ENCODE results near the gene C6orf47. TPM values are rescaled to one million over a fixed set of nuclear protein-coding genes. Genes with fewer than 3 reads are reported as not detected.
"Not testable (repeated sequence)": the region's sequence is repeated elsewhere in the genome, so short reads cannot be mapped to it uniquely, and the experiment has no call there.

C6orf47 gene, protein sequence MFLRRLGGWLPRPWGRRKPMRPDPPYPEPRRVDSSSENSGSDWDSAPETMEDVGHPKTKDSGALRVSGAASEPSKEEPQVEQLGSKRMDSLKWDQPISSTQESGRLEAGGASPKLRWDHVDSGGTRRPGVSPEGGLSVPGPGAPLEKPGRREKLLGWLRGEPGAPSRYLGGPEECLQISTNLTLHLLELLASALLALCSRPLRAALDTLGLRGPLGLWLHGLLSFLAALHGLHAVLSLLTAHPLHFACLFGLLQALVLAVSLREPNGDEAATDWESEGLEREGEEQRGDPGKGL
- total RNA-seq: 16.5 TPM
- long read RNA-seq, transcript C6orf47-202 (1 exons, 2,475 nt): major isoform, 109 of 110 reads
- long read RNA-seq, partial matches to known transcripts: 0 of 110 reads
- long read RNA-seq, other reads (novel, unspliced or antisense): 1 of 110 reads

DNA sequence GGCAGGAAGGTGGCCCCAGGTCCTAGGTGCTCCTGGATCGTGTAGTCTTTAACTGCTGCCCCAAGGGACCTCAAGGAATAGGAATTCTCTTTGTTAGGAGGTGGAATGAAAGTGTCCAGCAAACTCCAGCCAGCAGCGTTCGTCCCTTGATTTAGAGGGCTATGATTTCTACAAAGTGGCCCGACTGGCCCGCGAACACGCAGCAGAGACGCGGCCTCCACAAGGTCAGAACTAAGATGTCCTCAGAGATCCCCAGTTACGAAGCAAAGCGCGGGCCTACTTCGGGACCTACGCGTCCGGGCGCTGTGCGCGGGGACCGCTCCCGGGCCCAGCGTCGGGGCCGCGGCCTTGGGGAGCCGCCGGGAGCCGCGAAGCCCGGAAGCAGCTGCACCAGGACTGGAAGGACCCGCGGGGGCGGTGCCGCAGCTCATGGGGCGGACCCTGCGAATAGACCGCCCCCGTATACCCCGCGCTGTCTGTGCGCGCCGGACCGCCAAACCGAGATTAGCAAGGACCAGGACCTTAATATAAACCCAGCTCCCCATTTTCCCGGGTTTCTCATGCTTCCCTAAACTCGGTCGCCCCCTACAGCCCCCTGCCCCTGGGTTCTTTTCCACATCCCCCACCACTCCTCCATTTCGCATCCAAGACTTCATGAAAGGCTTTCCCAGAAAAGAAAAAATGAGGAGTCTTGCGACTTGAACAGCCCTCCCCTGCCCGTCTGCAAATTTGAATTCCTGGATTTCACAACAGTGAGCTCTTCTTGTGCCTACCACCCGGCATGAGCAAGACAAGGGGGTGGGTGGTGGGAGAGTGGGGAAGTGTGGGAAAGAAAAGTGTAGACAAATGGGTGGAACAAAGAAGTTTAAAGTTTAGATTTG, at the start of gene C6orf47:
C6orf47 (minus strand) TSS at position 398 of the 881 bp plus-strand sequence. CDS start 831 bp downstream, outside the sequence.
- DNase-seq (peak; percentile 94), ATAC-seq (ENCODE audit: poor library complexity) (peak; percentile 82)
- intact Hi-C loops (cut with DNase I): no loop called here

DNA sequence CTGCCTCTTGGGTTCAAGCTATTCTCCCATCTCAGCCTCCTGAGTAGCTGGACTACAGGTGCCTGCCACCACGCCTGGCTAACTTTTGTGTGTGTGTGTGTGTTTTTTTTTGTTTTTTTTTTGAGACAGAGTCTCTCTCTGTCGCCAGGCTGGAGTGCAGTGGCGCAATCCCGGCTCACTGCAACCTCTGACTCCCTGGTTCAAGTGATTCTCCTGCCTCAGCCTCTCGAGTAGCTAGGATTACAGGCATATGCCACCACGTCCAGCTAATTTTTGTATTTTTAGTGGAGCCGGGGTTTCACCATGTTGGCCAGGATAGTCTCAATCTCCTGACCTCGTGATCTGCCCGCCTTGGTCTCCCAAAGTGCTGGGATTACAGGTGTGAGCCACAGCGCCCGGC, 48.6 kb upstream of the C6orf47 start:
- ATAC-seq (ENCODE audit: poor library complexity); DNase-seq; intact Hi-C loops (cut with DNase I): not testable (repeated sequence)

DNA sequence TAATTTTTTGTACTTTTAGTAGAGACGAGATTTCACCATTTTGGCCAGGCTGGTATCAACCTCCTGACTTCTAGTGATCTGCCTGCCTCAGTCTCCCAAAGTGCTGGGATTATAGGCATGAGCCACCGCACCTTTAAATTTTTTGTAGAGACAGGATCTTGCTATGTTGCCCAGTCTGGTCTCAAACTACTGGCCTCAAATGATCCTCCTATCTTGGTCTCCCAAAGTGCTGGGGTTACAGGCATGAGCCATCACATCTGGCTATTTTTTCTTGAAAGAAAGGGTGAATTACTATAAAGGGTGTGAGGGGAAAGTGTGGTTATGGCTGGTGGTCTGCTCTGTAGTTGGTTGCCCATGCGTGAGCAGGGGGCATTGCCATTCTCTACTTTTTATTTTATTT, 47.6 kb upstream of the C6orf47 start:
- DNase-seq (no peak), ATAC-seq (ENCODE audit: poor library complexity) (no peak)

DNA sequence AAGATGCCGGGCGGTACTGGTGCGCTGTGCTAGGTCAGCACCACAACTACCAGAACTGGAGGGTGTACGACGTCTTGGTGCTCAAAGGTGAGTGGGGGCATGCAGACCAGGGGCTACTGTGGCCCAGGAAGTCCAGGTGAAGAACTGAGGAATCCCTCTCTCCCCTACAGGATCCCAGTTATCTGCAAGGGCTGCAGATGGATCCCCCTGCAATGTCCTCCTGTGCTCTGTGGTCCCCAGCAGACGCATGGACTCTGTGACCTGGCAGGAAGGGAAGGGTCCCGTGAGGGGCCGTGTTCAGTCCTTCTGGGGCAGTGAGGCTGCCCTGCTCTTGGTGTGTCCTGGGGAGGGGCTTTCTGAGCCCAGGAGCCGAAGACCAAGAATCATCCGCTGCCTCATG, 47.1 kb upstream of the C6orf47 start:
- intact Hi-C loops (cut with DNase I): no loop called here
- ATAC-seq (ENCODE audit: poor library complexity): no peak
- no peak for DNase-seq

More for the DNA sequence above, 47.6 kb upstream of the C6orf47 start:
- intact Hi-C loops (cut with DNase I): no loop called here

DNA sequence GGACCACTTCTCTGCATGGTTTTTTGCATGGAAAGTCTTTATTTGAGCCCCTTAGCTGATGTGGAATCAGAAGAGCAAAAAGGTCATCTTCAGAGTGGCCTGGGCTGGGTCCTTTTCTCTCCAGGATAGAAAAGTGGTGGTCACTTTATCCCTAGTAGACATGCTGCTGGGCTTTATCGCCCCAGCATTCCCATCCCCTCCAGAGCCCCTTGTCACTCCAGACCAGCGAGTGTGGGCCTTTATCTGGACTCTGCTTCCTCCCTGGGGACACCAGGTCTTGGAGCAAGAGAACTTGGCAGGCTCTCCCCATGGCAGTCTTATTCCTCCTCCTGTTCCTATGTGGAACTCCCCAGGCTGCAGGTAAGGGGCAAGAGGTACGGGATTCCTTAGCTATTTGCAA, 46.0 kb upstream of the C6orf47 start, which contains the start of gene LY6G6F:
LY6G6F (plus strand) TSS at position 268 of the 400 bp plus-strand sequence; CDS start at position 309, 41 bp downstream.
- DNase-seq (no peak), ATAC-seq (ENCODE audit: poor library complexity) (no peak)
- intact Hi-C loops (cut with DNase I): no loop called here

DNA sequence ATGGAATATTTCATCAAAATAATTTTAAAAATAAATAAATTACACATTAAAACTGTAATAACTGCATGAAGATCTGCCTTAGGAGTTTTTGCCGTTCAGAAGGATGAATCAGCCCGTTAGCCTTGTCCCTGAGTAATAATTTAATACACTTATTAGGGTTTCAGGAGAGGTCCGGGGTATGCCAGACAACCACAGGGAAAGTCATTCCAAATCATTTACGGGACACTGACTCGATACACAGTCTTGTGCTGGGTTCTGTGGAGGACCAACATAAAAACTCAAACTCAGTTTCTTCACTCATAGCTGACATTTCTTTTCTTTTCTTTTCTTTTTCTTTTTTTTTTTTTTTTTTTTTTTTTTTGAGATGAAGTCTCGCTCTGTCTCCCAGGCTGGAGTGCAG, 45.4 kb upstream of the C6orf47 start:
- intact Hi-C loops (cut with DNase I): no loop called here
- no peak for DNase-seq
- ATAC-seq (ENCODE audit: poor library complexity): no peak

DNA sequence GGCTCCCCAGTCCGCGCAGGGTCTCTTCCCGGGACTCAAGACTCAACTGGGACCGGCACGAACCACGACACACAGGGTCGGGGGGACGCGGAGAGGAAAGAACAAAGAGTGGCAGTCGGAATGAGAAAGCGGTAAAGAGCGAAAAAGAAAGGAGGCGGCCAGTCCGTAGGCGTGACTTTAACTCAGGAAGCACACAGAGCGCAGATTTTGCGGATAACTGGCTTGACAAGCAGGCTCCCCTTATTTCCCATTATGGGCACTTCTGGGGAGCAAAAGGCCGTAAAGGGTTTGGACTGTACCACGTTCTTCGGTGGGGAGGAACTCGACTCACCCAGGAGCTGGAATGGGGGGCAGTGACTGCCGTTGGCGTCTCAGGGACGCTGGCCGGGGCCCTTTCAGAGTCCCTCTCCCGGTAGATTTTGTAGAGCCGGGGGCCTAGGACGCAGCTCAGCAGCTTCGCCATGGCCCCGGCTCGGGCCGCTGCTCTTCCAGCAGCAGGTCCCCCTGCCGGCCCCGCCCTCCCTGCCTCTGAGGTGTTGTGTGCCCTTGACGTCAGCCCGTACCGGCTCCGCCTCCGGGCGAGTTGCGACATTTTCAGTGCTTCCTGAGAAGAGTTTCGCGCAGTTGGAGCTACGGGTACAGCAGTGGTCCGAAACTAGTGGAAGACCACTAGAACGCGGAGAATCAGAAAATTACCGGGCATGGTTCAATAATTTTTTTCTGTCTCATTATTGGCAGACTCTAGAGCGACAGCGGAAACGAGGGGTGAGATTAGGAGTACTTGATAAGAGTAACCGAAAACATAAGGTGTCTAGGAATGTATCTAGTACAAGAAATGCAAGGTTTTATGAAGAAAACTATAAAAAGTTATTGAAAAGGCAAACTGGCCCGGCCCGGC, 42.5 kb upstream of the C6orf47 start, which contains the start of gene ABHD16A:
ABHD16A (minus strand) TSS at position 506 of the 898 bp plus-strand sequence; CDS start at position 463, 43 bp downstream.
- ATAC-seq (ENCODE audit: poor library complexity): peak; percentile 99
- peak; percentile 100 for DNase-seq
- intact Hi-C loops (cut with DNase I): loop anchor here (5.0 kb wide), 1 partner anchor 34 kb away; the partner anchor contains the start of gene CLIC1

DNA sequence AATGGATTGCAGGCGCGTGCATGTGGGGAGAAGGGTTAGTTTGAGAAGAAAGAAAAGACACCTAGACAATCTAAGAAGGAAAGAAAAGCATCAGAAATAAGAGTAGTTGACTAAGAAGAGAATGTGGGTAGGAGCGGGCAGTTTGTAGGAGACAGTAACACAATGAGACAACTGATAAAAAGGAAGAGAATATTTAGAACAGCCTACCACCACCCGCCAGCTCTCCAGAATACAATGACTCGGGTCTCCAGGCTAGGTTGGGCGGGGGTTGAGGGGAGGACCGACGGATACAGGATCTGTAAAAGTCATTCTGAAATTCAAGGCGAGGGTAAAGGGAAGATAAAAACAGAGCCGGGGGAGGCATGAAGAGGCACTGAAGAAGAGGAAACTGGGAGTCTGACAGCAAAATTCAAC, 41.8 kb upstream of the C6orf47 start:
- DNase-seq (no peak), ATAC-seq (ENCODE audit: poor library complexity) (peak; percentile 8)
- intact Hi-C loops (cut with DNase I): loop anchor here (5.0 kb wide), 1 partner anchor 35 kb away; the partner anchor contains the start of gene CLIC1

DNA sequence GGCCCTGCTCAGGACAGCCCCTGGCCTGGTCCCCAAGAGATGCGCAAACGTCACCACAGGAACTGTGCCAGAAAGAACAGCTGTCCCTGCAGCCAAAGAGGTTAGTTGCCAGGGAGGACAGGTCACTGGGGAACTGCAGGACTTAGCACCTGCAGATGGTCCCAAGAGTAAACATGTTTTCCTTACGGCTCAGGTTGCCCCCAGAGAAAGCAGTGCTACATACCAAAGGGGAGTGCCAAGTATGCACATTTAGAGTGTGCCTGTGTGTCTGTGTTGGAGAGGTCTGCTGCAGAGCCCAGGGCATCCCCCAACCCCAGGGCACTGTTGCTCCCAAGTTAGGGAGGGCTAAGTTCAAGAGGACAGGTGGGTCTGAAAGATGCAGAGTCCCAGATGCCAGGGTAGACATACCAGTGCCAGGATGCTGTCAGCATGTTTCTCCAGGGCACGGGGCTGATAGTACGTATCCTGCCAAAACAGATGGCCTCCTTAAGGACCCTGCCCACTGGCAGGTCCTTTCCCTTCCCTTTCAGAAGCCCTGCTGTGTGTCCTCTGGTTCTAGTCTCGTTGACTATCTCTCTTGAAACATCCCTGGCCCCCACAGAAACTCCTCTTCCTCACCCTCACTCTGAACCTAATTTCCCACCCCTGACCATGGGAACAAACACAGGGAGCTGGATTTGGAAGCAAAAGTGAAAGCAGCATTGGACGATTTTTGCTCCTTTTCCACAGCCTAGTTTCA, 41.3 kb upstream of the C6orf47 start:
- ATAC-seq (ENCODE audit: poor library complexity) (no peak), DNase-seq (peak; percentile 58)
- intact Hi-C loops (cut with DNase I): loop anchor here (5.0 kb wide), 1 partner anchor 35 kb away; the partner anchor contains the start of gene CLIC1

DNA sequence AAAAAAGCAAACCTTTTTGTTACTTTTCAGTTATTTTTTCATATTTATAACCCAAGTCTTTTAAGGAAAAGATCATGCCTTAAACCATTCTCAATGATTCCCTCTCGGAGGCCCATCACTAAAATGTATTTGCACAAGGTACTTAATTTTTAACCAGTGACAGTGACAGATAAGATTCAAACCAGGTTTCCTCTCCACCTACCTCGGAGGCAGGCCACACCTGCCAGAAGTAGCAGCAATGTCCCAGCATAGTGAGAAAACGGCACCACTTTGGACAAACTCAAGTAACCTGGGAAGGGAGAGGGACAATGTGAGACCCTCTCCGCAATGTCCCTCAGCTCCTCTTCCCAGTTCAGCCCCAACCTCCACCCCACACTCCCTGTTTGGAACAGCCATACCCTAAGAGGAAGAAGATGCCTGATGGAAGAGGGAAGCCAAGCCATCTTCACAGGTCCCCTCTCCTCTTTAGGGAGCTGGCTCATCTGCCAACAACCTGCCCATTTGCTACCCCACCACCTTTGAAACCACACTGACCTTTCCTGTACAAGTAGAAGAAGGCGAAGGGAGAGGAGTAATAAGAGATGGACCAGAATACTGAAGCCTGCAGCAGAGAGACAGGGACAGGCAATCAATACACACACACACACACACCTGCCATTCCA, 40.3 kb upstream of the C6orf47 start:
- DNase-seq (no peak), ATAC-seq (ENCODE audit: poor library complexity) (no peak)
- intact Hi-C loops (cut with DNase I): loop anchor here (5.0 kb wide), 1 partner anchor 36 kb away; the partner anchor contains the start of gene CLIC1

DNA sequence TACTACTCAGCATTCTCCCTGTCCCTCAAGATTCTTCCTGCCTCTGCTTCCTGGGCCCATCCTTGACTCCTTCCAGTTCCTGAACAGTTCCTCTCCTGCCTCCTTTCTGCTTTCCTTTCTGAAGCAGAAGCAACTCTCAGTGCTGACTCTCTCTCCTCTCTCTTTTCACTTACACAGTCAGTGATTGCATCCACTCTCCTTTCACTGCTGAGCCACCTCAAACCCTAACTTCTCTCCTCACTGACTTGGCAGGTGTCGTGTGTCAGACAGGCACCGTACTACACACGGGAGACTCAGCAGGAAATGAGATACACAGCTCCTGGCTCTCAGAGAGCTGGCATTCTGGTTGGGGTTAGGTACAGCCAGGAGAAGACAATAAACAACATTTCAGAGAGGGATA, 37.0 kb upstream of the C6orf47 start:
- ATAC-seq (ENCODE audit: poor library complexity): no peak
- intact Hi-C loops (cut with DNase I): no loop called here
- no peak for DNase-seq

DNA sequence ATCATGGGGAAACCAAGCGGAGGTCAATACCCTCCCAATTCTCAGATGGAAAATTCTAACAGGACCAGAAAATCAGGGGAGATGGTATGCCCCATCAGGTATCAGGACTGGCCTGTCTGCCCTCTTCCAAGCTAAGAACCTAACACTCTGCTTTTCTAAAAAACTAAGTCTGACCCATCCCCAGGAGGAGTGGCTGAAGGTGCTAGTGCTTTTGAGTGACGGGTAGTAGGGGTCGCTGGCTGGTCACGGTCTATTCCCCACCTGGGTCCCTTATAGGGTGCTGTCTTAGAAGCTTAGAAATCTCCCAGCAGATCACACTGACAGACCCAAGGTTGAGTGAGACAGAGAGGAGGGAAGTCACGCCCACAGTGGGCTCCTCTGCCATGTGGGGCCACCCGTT, 33.0 kb upstream of the C6orf47 start:
- DNase-seq (no peak), ATAC-seq (ENCODE audit: poor library complexity) (no peak)
- intact Hi-C loops (cut with DNase I): no loop called here

DNA sequence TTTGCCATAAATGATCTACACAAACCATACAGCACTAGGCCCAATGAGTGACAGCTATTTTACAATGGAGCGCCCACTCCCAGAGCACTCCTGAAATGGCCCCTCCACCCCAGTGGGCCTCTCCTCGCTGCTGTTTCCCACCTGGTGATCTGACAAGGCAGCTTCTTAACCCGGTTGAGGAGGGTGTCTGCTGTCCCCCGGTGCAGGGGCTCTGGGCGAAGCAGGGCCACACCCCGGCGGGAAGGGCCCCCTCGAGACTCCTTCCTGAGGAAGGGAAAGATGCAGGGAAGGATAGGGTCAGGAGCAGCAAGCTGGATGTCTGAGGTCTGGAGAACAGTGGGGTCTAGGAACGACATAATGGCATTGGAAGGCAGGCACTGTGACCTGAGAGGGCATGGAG, 32.3 kb upstream of the C6orf47 start:
- ATAC-seq (ENCODE audit: poor library complexity) (no peak), DNase-seq (no peak)
- intact Hi-C loops (cut with DNase I): no loop called here

DNA sequence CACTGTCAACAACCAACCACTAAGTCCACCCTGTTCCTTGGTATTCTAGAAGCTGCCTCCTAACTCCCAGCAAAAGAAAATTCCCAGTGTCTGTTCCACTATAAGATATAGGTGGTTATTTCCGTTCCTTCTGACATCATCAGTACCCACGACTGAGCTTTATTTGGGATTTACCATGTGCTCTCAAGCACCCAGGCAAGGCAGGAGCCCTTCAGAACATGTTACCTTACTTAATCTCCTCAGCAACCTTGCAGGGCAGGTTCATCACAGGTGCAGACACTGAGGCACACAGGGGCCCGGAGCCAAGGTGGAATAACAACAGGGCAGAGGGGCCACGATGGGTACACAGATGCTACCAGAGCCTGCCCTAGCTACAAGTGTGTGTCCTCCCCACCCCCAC, 31.8 kb upstream of the C6orf47 start:
- intact Hi-C loops (cut with DNase I): no loop called here

DNA sequence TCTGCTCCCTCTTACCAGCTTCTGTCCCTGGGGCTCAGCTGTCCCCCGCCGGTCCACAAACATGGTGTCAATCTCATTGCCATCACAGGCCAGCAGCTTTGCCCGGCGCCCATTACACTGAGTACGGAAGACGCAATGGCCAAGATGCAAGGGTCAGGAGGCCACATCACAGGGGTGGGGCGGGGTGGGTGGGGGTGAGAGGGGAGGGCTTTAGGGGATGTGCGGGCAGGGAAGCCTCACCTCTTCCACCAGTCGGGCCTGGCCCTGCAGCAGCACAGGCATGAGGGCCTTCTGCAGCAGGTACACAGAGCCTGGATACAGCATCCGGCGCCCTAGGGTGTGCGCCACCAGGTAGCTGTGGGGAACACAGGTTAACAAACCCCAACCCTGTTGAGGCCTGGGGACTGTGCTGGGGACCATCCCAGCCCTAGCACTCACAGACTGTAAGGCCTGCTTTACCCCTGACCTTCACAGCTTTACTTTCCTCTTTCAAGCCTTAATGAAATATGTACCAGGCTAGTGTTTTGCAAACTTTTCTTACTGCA, 31.1 kb upstream of the C6orf47 start:
- intact Hi-C loops (cut with DNase I): no loop called here
- no peak for DNase-seq
- no peak for ATAC-seq (ENCODE audit: poor library complexity)

More for the DNA sequence above, 31.8 kb upstream of the C6orf47 start:
- DNase-seq (no peak), ATAC-seq (ENCODE audit: poor library complexity) (no peak)

DNA sequence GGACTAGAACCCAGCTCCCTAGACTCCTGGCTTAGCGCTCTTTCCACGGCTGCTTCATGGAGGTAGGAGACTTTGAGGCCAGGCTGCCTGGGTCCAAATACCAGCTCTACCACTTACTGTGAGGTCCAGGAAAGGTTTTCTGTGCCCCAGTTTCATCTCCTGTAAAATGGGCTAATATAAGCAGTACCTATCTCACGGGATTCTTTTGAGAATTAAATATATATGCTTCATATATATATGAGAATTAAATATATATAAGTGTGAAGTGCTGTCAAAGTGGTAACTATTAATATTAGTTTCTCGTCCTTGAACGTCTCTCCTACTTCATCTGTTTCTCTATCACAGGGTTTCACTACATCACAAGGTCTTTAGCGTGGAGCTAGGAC, 30.5 kb upstream of the C6orf47 start:
- intact Hi-C loops (cut with DNase I): no loop called here
- ATAC-seq (ENCODE audit: poor library complexity) (no peak), DNase-seq (no peak)
